Nephron (organoid): Measurements from ENCODE around the gene KLHL29.

Source experiments
- H3K27ac Mint-ChIP-seq, 3 experiments: 2 replicates each; pipeline ENCODE4 v1.8.0; 2020; ENCODE audit warnings: mixed read lengths in 3 of 3, mild to moderate bottlenecking in 2 of 3, moderate library complexity in 1 of 3
- H3K27me3 Mint-ChIP-seq: 2 replicates; pipeline ENCODE4 v1.8.0; 2021; ENCODE audit warnings: low read depth, mild to moderate bottlenecking, moderate library complexity, mixed read lengths
- H3K36me3 Mint-ChIP-seq: 2 replicates; pipeline ENCODE4 v1.8.0; 2020; ENCODE audit warnings: low read depth, mixed read lengths
- H3K4me1 Mint-ChIP-seq: 2 replicates; pipeline ENCODE4 v1.8.0; 2020; ENCODE audit warnings: mixed read lengths
- H3K4me3 Mint-ChIP-seq, 3 experiments: 2 replicates each; pipeline ENCODE4 v1.8.0; 2020; ENCODE audit warnings: mild to moderate bottlenecking in 3 of 3, mixed read lengths in 3 of 3, moderate library complexity in 2 of 3
- H3K9me3 Mint-ChIP-seq: 2 replicates; pipeline ENCODE4 v1.8.0; 2020; ENCODE audit warnings: mixed read lengths
- CTCF ChIP-seq, 3 experiments: fragments of 200-600 bp; sonication (generic); IDR thresholded peaks; one replicate each; pipeline ENCODE4 v1.5.0; 2021; ENCODE audit warnings: antibody characterized with exemption in 3 of 3; ENCODE audit not compliant: unreplicated experiment in 3 of 3

The KLHL29 gene

DNA sequence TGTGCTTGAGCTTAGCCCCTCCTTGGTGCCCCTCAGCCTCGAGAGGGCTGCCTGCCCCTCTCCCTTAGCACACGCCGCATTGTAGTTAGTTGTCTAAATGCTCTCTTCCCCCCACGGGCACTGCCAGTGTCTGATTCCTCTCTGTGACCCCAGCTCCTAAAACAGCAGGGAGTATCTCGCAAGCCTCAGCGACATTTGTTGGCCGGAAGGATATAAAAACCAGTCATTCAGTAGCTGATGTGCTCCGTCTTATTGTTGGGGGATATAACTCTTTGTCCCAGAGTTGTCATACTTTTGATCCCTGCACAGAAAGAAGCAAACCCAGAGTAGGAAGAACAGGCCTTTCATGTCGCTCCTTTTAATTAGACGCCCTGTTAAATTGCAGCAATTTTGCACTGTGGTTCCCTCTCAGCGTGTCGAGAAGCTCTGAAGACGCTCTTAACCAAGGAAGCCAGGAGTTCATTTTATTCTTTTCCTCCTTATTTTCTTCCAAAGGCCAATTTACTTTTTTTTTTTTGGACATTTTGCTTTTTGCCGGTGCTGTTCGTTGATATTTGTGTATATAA is 201.8 kb downstream of the KLHL29 start:
- Mint-ChIP-seq H3K27ac (peak overlapping the region; percentile 48 to 82 (median 63)), H3K36me3 (no peaks in the 10 kb centered on the region), H3K4me3 (peak overlapping the region; percentile 3 to 59 (median 6)), H3K9me3 (no peaks in the 10 kb centered on the region), H3K4me1 (peaks cover 79% of the 10 kb centered on the region), H3K27me3 (peaks cover 55% of the 10 kb centered on the region)
- no peak for TF ChIP-seq CTCF (IDR thresholded peaks at IDR 0.05; ENCODE audit: unreplicated experiment in 3 of 3)

- Mint-ChIP-seq H3K27me3 (peaks cover 55% of the 10 kb centered on the region), H3K27ac (peak overlapping the region; percentile 48 to 82 (median 63)), H3K4me1 (peaks cover 80% of the 10 kb centered on the region), H3K4me3 (peak overlapping the region in 2 of 3 experiments; percentile 1 to 18), H3K36me3 (no peaks in the 10 kb centered on the region), H3K9me3 (no peaks in the 10 kb centered on the region)
- no peak for TF ChIP-seq CTCF (IDR thresholded peaks at IDR 0.05; ENCODE audit: unreplicated experiment in 3 of 3)
Measured at GRCh38 chr2:23587341-23587880, 202.4 kb downstream of the KLHL29 start.

DNA sequence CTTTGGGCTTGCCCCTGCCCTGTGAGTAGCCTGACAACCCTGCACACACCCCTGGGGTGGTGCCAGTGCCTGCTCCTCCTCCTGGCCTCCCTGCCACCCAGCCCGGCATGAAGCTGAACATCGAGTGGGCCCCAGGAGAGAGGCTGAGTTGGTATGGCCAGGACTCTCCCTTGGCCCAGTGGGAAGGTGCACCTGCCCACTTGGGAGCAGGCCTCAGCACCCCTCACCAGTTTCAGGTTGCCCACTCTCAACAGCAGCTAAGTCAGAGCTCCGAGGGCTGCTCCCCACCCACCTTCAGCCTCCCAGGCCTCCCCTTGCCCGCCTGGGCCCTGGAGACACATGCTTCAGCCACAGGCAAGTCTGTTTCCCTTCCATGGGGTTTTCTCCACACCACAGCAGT is 203.1 kb downstream of the KLHL29 start:
- H3K27me3 Mint-ChIP-seq: peaks cover 54% of the 10 kb centered on the region
- H3K4me3 Mint-ChIP-seq: no peak overlapping the region
- no peaks in the 10 kb centered on the region for H3K36me3 Mint-ChIP-seq
- no peaks in the 10 kb centered on the region for H3K9me3 Mint-ChIP-seq
- H3K27ac Mint-ChIP-seq: peak overlapping the region; percentile 26 to 63 (median 63)
- H3K4me1 Mint-ChIP-seq: peaks cover 78% of the 10 kb centered on the region
- TF ChIP-seq CTCF (IDR thresholded peaks at IDR 0.05; ENCODE audit: unreplicated experiment in 3 of 3): no peak

- H3K9me3 Mint-ChIP-seq: no peaks in the 10 kb centered on the region
- no peak overlapping the region for H3K4me3 Mint-ChIP-seq
- TF ChIP-seq CTCF (IDR thresholded peaks at IDR 0.05; ENCODE audit: unreplicated experiment in 3 of 3): no peak
- H3K27me3 Mint-ChIP-seq: peaks cover 49% of the 10 kb centered on the region
- peaks cover 78% of the 10 kb centered on the region for H3K4me1 Mint-ChIP-seq
- H3K27ac Mint-ChIP-seq: peak overlapping the region; percentile 18 to 63 (median 26)
- no peaks in the 10 kb centered on the region for H3K36me3 Mint-ChIP-seq
Measured at GRCh38 chr2:23588508-23589201, 203.7 kb downstream of the KLHL29 start.

GRCh38 chr2:23589220-23589647 is 204.3 kb downstream of the KLHL29 start:
- no peaks in the 10 kb centered on the region for H3K36me3 Mint-ChIP-seq
- no peak for TF ChIP-seq CTCF (IDR thresholded peaks at IDR 0.05; ENCODE audit: unreplicated experiment in 3 of 3)
- no peaks in the 10 kb centered on the region for H3K9me3 Mint-ChIP-seq
- peak overlapping the region; percentile 18 to 63 (median 26) for H3K27ac Mint-ChIP-seq
- no peak overlapping the region for H3K4me3 Mint-ChIP-seq
- peaks cover 49% of the 10 kb centered on the region for H3K27me3 Mint-ChIP-seq
- H3K4me1 Mint-ChIP-seq: peaks cover 78% of the 10 kb centered on the region
